Measurements from ENCODE around the gene PEAK1.

Gene PEAK1

GRCh38 chr15:77085297-77085696 lies 334.6 kb downstream of the PEAK1 start:
- DNase-seq (ENCODE audit: low spot score): no peak

GRCh38 chr15:77084436-77084835 lies 335.5 kb downstream of the PEAK1 start:
- no peak for DNase-seq (ENCODE audit: low spot score)

- DNase-seq (ENCODE audit: low spot score): peak; percentile 94
Measured at GRCh38 chr15:77083381-77084160, 336.3 kb downstream of the PEAK1 start.

- no peak for DNase-seq (ENCODE audit: low spot score)
Measured at GRCh38 chr15:77081971-77082370, 337.9 kb downstream of the PEAK1 start.

- no peak for DNase-seq (ENCODE audit: low spot score)
Measured at GRCh38 chr15:77076323-77076915, 343.5 kb downstream of the PEAK1 start.

GRCh38 chr15:77075528-77075927 lies 344.4 kb downstream of the PEAK1 start:
- DNase-seq (ENCODE audit: low spot score): no peak

GRCh38 chr15:77074350-77074749 lies 345.6 kb downstream of the PEAK1 start:
- DNase-seq (ENCODE audit: low spot score): no peak

DNA sequence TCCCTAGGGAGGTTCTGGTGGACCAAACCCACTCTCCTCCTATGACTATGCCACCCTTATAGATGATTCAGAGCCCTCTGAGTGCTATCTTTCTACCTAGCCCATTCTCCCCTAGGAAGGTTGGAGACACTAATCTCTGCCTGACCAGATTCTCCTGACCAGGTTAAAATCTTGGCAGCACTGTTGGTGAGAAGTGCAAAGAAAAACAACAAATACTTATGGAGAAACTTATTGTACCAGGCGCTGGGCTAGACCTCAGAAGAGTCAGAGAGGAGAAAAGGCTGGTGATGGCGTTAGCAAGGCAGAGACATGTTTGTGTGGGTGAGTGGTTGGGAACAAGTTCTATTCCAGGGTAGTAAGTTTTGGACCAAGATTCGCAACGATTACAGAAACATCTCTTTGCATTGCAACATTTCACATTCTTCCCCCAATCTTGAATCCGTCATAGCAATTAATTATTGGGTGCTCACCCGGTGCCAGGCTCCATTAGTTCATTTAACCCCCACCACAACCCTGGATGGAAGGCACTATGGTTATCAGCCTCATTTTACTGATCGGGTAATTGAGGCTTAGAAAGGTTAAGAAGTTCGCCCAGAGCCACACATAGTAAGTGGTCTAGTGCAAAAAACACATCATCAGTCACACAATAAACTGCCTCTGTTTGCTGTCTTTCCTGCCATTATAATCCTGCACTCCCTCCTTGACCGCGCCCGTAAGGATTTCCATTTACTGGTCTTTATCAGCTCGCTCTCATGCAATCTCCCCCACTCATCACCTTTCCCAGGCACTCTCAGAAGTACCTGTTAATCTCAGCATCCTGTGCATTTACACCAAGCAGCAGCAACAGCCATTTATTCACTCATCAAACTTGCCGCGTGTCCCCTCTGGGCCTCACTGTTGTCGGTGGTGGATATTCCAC lies 348.3 kb downstream of the PEAK1 start:
- no peak for DNase-seq (ENCODE audit: low spot score)

DNA sequence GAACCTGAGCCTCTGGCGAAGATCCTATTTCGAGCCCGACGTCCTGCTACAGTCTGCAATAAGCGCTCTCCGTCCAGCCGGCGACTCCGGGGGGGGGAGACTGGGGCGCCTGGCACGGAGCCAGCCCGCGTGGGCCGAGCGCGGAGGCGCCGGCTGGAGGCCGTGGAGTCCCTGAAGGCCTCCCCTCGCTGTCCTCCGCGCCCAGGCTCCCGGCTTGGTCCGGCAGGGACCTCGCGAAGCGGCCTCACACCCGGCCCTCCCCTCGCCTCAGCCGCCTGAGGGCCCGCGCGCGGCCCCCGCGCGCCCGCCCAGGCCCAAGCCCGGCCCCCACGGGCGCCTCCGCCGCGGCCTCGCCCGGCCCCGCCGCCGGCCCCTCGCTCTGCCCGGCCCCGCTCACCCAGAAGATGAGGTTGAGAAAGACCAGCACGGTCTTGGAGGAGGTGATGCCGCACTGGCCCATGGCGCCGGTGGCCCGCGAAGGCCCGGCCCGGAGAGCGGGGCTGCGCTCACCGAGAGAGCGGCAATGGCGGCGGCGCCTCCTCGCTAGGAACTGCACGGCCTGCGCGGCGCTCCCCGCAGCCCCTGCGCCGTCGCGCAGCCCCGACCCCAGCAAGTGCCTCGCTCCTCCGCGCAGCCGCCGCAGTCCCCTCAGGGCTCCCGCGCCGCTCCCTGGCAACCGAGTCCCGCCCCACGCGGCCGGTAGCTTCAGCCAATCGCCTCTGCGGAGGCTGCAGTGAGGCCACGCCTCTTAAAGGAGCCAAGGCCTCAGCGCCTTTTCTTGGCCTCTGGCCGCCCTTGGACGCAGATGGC lies 349.2 kb downstream of the PEAK1 start, which contains the start of gene TSPAN3:
Gene TSPAN3, minus strand, starts transcription at position 615 of the 810 bp plus-strand sequence. Its CDS starts 155 bp downstream, at position 460.
- peak; percentile 95 for DNase-seq (ENCODE audit: low spot score)

DNA sequence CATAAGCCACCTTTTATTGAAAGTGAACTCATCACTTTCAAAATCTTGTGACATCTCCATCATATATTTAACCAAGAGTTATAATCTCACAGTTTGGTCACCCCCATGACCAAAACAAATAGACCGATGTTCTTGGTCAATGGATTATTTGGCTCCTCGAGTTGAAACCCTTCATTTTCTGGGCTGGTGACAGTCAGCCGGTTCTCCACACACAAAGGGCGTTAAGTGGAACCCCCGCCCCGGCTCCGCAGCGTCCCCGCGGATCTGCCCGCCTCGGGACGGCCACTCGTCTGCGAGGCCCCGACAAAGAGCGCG lies 349.8 kb downstream of the PEAK1 start:
- DNase-seq (ENCODE audit: low spot score): no peak

DNA sequence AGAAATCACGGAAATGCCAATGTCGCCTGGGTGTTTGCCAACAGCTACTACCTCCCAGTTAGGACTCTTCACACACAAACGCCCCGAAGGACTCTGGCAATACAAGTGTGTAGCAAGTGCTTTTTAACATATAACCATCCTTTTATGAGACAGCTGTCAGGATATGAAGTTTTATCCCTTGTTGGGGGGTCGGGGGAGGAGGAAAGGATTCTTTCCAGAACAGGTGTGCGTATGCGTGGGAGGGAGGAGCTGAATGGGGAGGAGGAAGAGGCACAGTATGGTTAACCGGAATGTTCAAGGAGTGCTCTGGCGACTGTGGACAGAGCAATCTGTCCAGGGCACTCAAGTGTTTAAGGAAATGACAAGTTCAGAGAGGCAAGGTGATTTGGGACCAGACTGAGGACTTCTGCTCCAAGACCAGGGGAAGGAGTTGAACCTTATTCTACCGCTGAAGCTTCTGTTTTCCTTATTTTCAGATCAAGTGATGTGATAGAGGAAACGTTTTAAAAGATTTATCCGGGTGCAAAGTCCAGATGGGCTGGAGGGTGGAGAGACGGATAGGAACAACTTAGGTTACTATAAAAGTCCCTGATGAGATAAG lies 350.3 kb downstream of the PEAK1 start:
- DNase-seq (ENCODE audit: low spot score): peak; percentile 32

DNA sequence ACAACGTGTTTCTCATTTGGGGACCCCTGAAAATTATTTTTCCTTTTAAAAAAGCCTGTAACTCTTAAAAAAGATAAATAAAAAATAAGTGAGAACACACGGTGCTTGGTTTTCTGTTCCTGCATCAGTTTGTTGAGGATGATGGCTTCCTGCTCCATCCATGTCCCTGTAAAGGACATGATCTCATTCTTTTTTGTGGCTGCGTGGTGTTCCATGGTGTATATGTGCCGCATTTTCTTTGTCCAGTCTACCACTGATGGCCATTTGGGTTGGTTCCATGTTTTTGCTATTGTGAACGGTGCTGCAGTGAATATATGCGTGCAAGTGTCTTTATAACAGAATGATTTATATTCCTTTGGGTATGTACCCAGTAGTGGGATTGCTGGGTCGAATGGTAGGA lies 351.3 kb downstream of the PEAK1 start:
- no peak for DNase-seq (ENCODE audit: low spot score)

- no peak for DNase-seq (ENCODE audit: low spot score)
Measured at GRCh38 chr15:77067691-77068367, 352.1 kb downstream of the PEAK1 start.

- peak; percentile 60 for DNase-seq (ENCODE audit: low spot score)
Measured at GRCh38 chr15:77066971-77067690, 352.8 kb downstream of the PEAK1 start.

DNA sequence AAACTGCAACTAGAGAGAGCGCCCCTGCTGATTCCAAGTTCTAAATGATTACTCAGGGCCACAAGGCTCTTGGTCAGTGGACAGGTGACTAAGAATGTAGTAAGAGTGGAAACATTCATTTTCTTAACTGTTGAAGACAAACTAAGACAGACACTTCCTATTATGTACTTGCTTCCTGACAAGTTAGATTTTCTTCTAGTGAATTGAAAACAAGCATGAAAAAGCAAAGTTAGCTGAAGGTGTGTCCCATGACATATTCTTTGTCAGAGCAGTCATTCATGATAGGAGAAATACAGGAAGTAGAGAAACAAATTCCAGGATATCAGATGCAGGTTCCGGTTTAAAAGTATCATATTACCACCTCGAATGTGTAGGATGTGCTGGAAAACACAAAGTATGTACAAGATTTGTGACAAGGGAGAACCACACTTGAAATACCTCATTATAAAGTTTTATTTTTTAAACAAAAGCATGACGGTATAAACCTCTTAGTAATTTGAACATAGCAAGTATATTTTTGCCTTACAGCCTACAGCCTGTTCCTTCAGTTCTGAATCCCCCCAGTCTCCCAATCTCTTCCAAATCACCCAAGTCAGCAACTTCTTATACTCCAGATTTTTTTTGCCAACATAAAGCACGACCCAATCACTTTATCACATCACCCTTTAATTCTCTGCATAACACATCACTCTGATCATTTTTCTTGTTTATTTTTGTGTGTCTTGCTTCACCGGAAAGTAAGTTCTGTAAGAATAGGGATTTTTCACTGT lies 355.2 kb downstream of the PEAK1 start:
- no peak for DNase-seq (ENCODE audit: low spot score)

DNA sequence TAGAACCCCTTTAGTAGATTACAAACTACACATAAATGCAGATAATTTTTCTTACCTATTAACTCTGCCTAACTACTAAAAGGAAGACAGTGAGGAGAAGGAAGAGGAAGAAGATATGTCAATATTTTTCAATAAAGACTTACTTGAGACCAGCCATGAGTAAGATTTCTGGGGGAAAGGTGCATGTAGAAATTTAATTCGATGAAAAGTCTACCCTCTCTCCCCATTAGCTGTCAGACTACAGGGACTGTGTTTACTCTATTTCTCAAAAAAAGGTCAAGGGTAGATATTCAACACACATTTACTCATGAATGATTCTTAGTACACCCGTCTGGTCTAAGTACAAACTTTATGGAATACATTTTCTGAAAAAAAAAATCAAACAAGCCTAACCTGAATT lies 355.8 kb downstream of the PEAK1 start:
- DNase-seq (ENCODE audit: low spot score): no peak

DNA sequence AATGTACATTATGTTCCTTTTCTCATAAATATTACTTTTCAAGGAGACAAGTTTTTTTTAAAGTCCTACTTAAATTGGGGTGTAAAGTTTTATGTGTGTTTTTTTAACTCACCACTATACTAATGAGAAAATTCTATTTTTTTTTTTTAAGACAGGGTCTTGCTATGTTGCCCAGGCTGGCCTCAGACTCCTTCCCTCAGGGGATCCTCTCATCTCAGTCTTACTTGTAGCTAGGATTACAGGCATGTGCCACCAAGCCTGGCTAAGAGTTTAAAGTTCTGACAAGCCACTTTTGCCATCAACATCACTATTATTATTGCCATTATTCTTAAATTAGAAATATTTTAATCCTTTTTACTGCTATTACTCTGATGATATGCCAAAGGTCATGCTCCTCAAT lies 356.7 kb downstream of the PEAK1 start:
- no peak for DNase-seq (ENCODE audit: low spot score)

DNA sequence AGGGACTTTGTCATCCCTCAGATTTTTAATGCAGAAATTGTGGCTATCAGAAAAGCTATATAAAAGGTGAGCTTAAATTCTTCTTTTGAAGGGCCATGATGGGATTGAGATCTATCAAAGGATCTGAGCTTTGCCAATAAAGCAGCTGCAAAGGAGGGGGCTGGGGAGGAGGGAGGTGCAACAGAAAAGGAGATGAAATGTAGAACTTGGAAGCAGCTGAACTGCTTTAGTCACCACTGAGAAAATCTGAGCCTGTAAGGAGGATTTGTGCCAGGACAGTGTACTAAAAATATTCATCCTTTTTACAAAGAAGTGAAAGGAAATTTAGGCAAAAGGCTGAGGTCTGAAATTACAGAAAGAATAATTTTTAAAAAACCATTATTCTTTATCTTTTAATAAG lies 359.4 kb downstream of the PEAK1 start:
- DNase-seq (ENCODE audit: low spot score): no peak

- DNase-seq (ENCODE audit: low spot score): no peak
Measured at GRCh38 chr15:77059786-77060361, 360.0 kb downstream of the PEAK1 start.
